GM12865 (cell line): ENCODE measurements around the gene KYAT1.
A peak's percentile ranks its signal among the peaks of the same experiment; 100 is the strongest.
"Not testable (repeated sequence)": the region's sequence is repeated elsewhere in the genome, so short reads cannot be mapped to it uniquely, and the experiment has no call there.

Source experiments
- DNase-seq: peaks from one replicate; pipeline ENCODE4 v3.0.0; 2010; ENCODE audit warnings: low read depth
- H3K4me3 ChIP-seq: 2 replicates; pipeline ENCODE4 v1.5.1; 2011; ENCODE audit warnings: mild to moderate bottlenecking, low read depth, low read length, control low read depth
- CTCF ChIP-seq: IDR thresholded peaks from 2 replicates; pipeline ENCODE4 v1.5.1; 2011; ENCODE audit warnings: low read length, control low read depth, low read depth, inconsistent platforms; ENCODE audit not compliant: insufficient read depth; ENCODE audit errors: missing control alignments

The KYAT1 gene

GRCh38 chr9:128798896-128799295 is 82.9 kb downstream of the KYAT1 start:
- no peak for TF ChIP-seq CTCF
- no peak for DNase-seq
- no peak overlapping the region for H3K4me3 ChIP-seq

- DNase-seq, H3K4me3 ChIP-seq: not testable (repeated sequence)
Measured at GRCh38 chr9:128794961-128795360, 86.8 kb downstream of the KYAT1 start.

- TF ChIP-seq CTCF = no peak
- no peak for DNase-seq
- H3K4me3 ChIP-seq = no peak overlapping the region
Measured at GRCh38 chr9:128792978-128793686, 88.6 kb downstream of the KYAT1 start.

- TF ChIP-seq CTCF = no peak
- DNase-seq = no peak
- no peak overlapping the region for H3K4me3 ChIP-seq
Measured at GRCh38 chr9:128792134-128792533, 89.6 kb downstream of the KYAT1 start.

GRCh38 chr9:128790536-128790935 is 91.2 kb downstream of the KYAT1 start:
- TF ChIP-seq CTCF = no peak
- no peak for DNase-seq
- no peak overlapping the region for H3K4me3 ChIP-seq

GRCh38 chr9:128788445-128788844 is 93.3 kb downstream of the KYAT1 start:
- peak overlapping the region; percentile 80 for H3K4me3 ChIP-seq
- no peak for TF ChIP-seq CTCF
- DNase-seq = no peak

GRCh38 chr9:128787659-128788058 is 94.1 kb downstream of the KYAT1 start:
- peak overlapping the region; percentile 80 for H3K4me3 ChIP-seq
- TF ChIP-seq CTCF = no peak
- no peak for DNase-seq
